ENCODE results near the gene MAP4K5.

DNA sequence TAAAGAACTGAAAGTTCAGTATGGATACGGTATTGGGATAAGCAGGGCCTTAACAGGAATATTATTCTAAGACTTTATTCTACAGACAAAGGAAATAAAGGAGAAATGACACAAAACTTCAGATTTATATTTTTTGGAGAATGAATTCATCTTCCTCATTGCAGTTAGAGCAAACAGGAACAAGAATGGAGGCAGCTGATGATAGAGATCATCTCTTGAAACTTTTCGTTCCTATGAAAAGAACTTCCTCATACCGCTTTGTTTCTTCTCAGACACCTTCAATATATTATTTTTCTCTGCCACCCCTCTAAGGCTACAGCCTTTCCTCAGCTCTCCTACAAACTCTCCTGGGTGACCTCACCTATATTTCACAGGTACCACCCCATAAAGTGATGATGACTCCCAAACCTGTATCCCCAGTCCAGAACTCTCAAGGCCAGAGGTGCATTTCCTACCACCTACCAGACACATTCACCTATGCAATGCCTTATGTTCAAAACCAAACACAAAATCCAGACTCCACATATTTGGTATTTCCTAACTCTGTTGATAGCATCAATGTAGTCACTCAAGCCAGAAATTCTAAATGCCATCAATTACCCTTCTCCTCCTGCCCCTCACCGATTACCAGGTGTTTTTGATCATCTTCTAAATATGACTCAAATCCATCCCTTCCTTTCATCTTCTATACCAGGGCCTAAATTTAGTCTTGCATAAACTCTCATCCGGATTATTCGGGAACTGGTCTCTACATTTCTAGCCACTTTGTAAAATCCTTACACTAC, 7.4 kb downstream of the MAP4K5 start:
- TF ChIP-seq EZH2 (IDR thresholded peaks at IDR 0.05; ENCODE audit: insufficient read depth, poor library complexity, severe bottlenecking) (no peak), EZH2phosphoT487 (IDR thresholded peaks at IDR 0.05; ENCODE audit: insufficient read depth, low read depth) (no peak)

Measured in GM23248 (cell line).